ENCODE measurements around the gene CAPZB. TPM values are rescaled to one million over a fixed set of nuclear protein-coding genes. Genes with fewer than 3 reads are reported as not detected.

The CAPZB gene
- total RNA-seq, 1 donor: 183 TPM

GRCh38 chr1:19479351-19480120 lies 5.8 kb downstream of the CAPZB start:
- TF ChIP-seq CTCF (IDR thresholded peaks at IDR 0.05; ENCODE audit: insufficient read depth, low read depth, low read length): no peak
- DNase-seq (ENCODE audit: low read depth): no peak
- no peak overlapping the region for H3K4me3 ChIP-seq (ENCODE audit: low read depth, low read length)

- H3K4me3 ChIP-seq (ENCODE audit: low read depth, low read length): no peak overlapping the region
- TF ChIP-seq CTCF (IDR thresholded peaks at IDR 0.05; ENCODE audit: insufficient read depth, low read depth, low read length): no peak
- DNase-seq (ENCODE audit: low read depth): no peak
Observed at GRCh38 chr1:19478322-19478721, 7.0 kb downstream of the CAPZB start.

- no peak overlapping the region for H3K4me3 ChIP-seq (ENCODE audit: low read depth, low read length)
- no peak for TF ChIP-seq CTCF (IDR thresholded peaks at IDR 0.05; ENCODE audit: insufficient read depth, low read depth, low read length)
- DNase-seq (ENCODE audit: low read depth): no peak
Observed at GRCh38 chr1:19477284-19478249, 7.8 kb downstream of the CAPZB start.

- H3K4me3 ChIP-seq (ENCODE audit: low read depth, low read length): no peak overlapping the region
- TF ChIP-seq CTCF (IDR thresholded peaks at IDR 0.05; ENCODE audit: insufficient read depth, low read depth, low read length): no peak
- peak; percentile 82 for DNase-seq (ENCODE audit: low read depth)
Observed at GRCh38 chr1:19476450-19477190, 8.7 kb downstream of the CAPZB start.

GRCh38 chr1:19475296-19475695 lies 10.0 kb downstream of the CAPZB start:
- TF ChIP-seq CTCF (IDR thresholded peaks at IDR 0.05; ENCODE audit: insufficient read depth, low read depth, low read length): no peak
- no peak overlapping the region for H3K4me3 ChIP-seq (ENCODE audit: low read depth, low read length)

GRCh38 chr1:19472174-19472573 lies 13.2 kb downstream of the CAPZB start:
- no peak for TF ChIP-seq CTCF (IDR thresholded peaks at IDR 0.05; ENCODE audit: insufficient read depth, low read depth, low read length)
- DNase-seq (ENCODE audit: low read depth): no peak
- H3K4me3 ChIP-seq (ENCODE audit: low read depth, low read length): no peak overlapping the region

More at GRCh38 chr1:19475296-19475695, 10.0 kb downstream of the CAPZB start:
- DNase-seq (ENCODE audit: low read depth): no peak
